Prostate gland (tissue), 2 donors: Measurements from ENCODE around the gene LIMK1. TPM values are rescaled to one million over a fixed set of nuclear protein-coding genes. Genes with fewer than 3 reads are reported as not detected.

Experiments used
- DNase-seq: peaks from one replicate; pipeline ENCODE4 v3.0.0-alpha.2; 2019; ENCODE audit warnings: low spot score
- H3K27ac ChIP-seq, 2 donors: fragments of 200-600 bp; sonication (generic); 2 replicates each; pipeline ENCODE4 v1.5.1; 2017 to 2019
- H3K27me3 ChIP-seq: fragments of 200-600 bp; sonication (generic); replicated peaks from 2 replicates; pipeline ENCODE4 v1.5.1; 2019; ENCODE audit not compliant: insufficient read depth
- H3K36me3 ChIP-seq, 2 donors: fragments of 200-600 bp; sonication (generic); 1 replicate in 1 of 2; 2 replicates in 1 of 2; pipeline versions ENCODE4 v1.5.1 to v1.8.1; 2017 to 2019
- H3K4me1 ChIP-seq: fragments of 200-600 bp; sonication (generic); replicated peaks from 2 replicates; pipeline ENCODE4 v1.5.1; 2019
- H3K4me3 ChIP-seq, 2 donors: fragments of 200-600 bp; sonication (generic); 2 replicates each; pipeline ENCODE4 v1.5.1; 2017 to 2019
- H3K9me3 ChIP-seq: fragments of 200-600 bp; sonication (generic); 2 replicates; pipeline ENCODE4 v1.5.1; 2017
- POLR2A ChIP-seq: fragments of 450-650 bp; IDR thresholded peaks from one replicate; pipeline ENCODE4 v1.6.1; 2016; ENCODE audit warnings: antibody characterized with exemption, mild to moderate bottlenecking
- POLR2AphosphoS5 ChIP-seq: sonication (generic); formaldehyde crosslinking; IDR thresholded peaks from one replicate; pipeline ENCODE4 v1.6.1; 2017; ENCODE audit warnings: antibody characterized with exemption
- WGBS: methylation state at CpG from one replicate; pipeline ENCODE4 v1.1.5; 2018; 5-methylcytosine and 5-hydroxymethylcytosine counted together
- intact Hi-C: fragments of 100-400 bp; cut with DNase I; formaldehyde crosslinking; loops from one replicate; pipeline ENCODE4 v1.14.2; 2022
- total RNA-seq, 2 donors: library from RNA; depleted of rRNA; stranded (reverse); fragments of >200 nt; gene quantifications; one replicate each; pipeline ENCODE4 v1.1.0, GENCODE V29; 2016
- TF ChIP-seq, protein P1 (sequence below), 4 experiments: fragments of 200-600 bp in 2 of 4; fragments of 450-650 bp in 2 of 4; sonication (generic) in 2 of 4; IDR thresholded peaks; 1 replicate in 3 of 4; 2 replicates in 1 of 4; pipeline ENCODE4 v1.5.1; 2016 to 2019; ENCODE audit warnings: antibody characterized with exemption in 4 of 4, mild to moderate bottlenecking in 2 of 4, moderate library complexity in 2 of 4

LIMK1 gene
- total RNA-seq, 2 donors from 2014 or later = 12.8 to 41.2 TPM

DNA sequence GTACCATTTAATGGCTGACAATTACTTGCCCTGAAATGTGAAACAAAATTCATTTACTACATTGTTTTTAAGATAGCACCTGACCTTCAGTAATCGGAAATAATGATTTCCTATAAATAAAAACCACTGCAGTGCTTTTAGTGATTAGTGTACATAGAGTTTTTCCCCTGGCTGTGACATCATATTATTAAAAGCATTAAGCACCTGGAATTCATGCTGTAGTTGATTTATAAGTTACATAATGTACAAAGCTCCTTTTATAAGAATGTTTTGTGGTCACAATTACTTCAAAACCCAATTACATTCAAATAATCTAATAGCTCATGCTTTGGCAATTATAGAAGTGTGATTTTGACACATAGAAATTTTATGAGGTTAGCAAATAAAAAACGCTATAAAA is 46.3 kb downstream of the LIMK1 start:
- Histone ChIP-seq H3K36me3 (no peaks in the 10 kb centered on the region), H3K27me3 (no peaks in the 10 kb centered on the region), H3K27ac (no peak overlapping the region), H3K4me1 (no peaks in the 10 kb centered on the region), H3K9me3 (no peaks in the 10 kb centered on the region), H3K4me3 (no peak overlapping the region)
- intact Hi-C loops = no loop called here
- no peak for DNase-seq
- TF ChIP-seq POLR2A (no peak), POLR2AphosphoS5 (no peak)
- TF ChIP-seq, protein P1, sequence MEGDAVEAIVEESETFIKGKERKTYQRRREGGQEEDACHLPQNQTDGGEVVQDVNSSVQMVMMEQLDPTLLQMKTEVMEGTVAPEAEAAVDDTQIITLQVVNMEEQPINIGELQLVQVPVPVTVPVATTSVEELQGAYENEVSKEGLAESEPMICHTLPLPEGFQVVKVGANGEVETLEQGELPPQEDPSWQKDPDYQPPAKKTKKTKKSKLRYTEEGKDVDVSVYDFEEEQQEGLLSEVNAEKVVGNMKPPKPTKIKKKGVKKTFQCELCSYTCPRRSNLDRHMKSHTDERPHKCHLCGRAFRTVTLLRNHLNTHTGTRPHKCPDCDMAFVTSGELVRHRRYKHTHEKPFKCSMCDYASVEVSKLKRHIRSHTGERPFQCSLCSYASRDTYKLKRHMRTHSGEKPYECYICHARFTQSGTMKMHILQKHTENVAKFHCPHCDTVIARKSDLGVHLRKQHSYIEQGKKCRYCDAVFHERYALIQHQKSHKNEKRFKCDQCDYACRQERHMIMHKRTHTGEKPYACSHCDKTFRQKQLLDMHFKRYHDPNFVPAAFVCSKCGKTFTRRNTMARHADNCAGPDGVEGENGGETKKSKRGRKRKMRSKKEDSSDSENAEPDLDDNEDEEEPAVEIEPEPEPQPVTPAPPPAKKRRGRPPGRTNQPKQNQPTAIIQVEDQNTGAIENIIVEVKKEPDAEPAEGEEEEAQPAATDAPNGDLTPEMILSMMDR (IDR thresholded peaks at IDR 0.05) = no peak
- WGBS = 20% methylated on average over 2 of the region's 2 CpGs

DNA sequence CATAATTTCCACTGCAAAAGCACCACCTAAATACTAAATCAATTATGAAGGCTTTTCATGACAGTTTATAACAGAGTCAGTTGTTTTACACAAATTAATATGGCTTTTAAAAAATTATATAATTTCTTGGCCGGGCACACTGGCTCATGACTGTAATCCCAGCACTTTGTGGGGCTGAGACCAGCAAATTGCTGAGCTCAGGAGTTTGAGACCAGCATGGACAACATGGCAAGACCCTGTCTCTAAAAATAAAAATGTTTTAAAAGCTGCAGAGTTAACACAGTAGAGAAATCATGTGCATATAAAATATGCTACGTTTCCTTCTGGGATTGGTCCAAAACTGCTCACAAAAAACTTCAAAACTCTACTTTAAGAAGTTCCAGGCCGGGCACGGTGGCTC is 46.9 kb downstream of the LIMK1 start:
- WGBS = 57% methylated on average over 4 of the region's 4 CpGs
- Histone ChIP-seq H3K27ac (no peak overlapping the region), H3K9me3 (no peaks in the 10 kb centered on the region), H3K4me3 (no peak overlapping the region), H3K27me3 (no peaks in the 10 kb centered on the region), H3K36me3 (no peaks in the 10 kb centered on the region), H3K4me1 (no peaks in the 10 kb centered on the region)
- intact Hi-C loops = no loop called here
- DNase-seq = no peak
- TF ChIP-seq, protein P1 (IDR thresholded peaks at IDR 0.05) = no peak

DNA sequence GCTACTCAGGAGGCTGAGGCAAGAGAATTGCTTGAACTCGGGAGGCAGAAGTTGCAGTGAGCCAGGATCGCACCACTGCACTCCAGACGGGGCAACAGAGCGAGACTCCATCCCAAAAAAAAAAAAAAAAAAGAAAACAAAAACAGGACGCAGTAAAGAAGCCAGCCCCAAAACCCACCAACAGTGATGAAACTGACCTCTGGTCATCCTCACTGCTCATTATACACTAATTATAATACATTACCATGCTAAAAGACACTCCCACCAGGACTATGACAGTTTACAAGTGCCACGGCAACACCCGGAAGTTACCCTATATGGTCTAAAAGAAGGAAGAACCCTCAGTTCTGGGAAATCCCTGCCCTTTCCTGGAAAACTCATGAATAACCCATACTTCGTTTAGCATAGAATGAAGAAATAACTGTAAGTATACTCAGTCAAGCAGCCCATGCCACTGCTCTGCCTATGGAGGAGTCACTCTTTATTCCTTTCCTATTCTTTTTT is 50.6 kb downstream of the LIMK1 start:
- Histone ChIP-seq H3K36me3 (no peaks in the 10 kb centered on the region), H3K27ac (no peak overlapping the region), H3K4me3 (no peak overlapping the region), H3K27me3 (no peaks in the 10 kb centered on the region), H3K9me3 (no peaks in the 10 kb centered on the region), H3K4me1 (no peaks in the 10 kb centered on the region)
- intact Hi-C loops = no loop called here
- WGBS = 78% methylated on average over 8 of the region's 8 CpGs
- no peak for DNase-seq
- TF ChIP-seq, protein P1 (IDR thresholded peaks at IDR 0.05) = no peak
- TF ChIP-seq POLR2AphosphoS5 (no peak), POLR2A (no peak)

DNA sequence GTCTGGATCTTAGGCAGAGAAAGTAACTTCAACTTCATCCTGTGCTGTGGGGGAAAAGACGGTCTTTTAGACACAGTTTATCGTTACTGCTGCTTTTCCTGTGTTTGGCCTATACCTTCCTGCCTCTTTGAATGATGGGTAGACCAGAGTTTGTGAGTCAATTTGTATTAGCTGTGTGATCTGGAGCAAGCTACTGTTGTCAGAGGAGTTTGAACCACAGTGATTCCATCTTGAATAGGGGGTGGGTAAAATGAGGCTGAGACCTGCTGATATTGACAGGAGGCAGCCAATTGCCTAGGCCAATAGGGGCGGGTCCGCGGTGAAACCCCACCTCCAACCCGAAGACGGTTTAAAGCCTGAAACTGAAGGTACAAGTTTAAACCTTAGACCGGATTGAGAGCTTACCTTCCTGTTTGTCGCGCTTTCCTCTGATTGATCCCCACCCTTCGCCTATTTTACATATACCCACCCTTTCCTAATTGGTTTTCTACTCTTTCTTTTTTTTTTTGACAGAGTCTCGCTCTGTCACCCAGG is 54.8 kb downstream of the LIMK1 start:
- Histone ChIP-seq H3K27ac (no peak overlapping the region), H3K4me1 (no peaks in the 10 kb centered on the region), H3K27me3 (no peaks in the 10 kb centered on the region), H3K4me3 (no peak overlapping the region), H3K36me3 (no peaks in the 10 kb centered on the region), H3K9me3 (no peaks in the 10 kb centered on the region)
- intact Hi-C loops = no loop called here
- no peak for TF ChIP-seq POLR2A
- TF ChIP-seq, protein P1 (IDR thresholded peaks at IDR 0.05) = no peak
- TF ChIP-seq POLR2AphosphoS5 = no peak
- 90% methylated on average over 12 of the region's 12 CpGs for WGBS
- no peak for DNase-seq
